Endothelial cell of umbilical vein (primary cell): ENCODE measurements around the gene CBFB. TPM values are rescaled to one million over a fixed set of nuclear protein-coding genes. Genes with fewer than 3 reads are reported as not detected.

Experiments used
- BruUV-seq: library from RNA; stranded (reverse); fragments of 400-500 nt; replicated peaks from 2 replicates; lab custom pipeline; 2021; lab: Mats Ljungman, UMichigan
- CTCF ChIA-PET: fragments of 300-600, 350-600 bp; sonication (Branson Sonifier 250); formaldehyde crosslinking; loops from one replicate; lab custom pipeline; 2021; ENCODE audit warnings: antibody characterized with exemption, inconsistent platforms; lab: Charles Lee
- POLR2A ChIA-PET: fragments of 300-600, 350-600 bp; sonication (Branson Sonifier 250); formaldehyde crosslinking; loops from one replicate; lab custom pipeline; 2021; ENCODE audit warnings: antibody characterized with exemption, inconsistent platforms; lab: Charles Lee
- DNase-seq: peaks from one replicate; pipeline ENCODE4 v3.0.0-alpha.2; 2011; ENCODE audit warnings: low read depth, low spot score
- FAIRE-seq: peaks from 2 replicates; lab custom pipeline; 2011; peaks lifted over from hg19 to GRCh38; lab: Jason Lieb, UNC
- H2AFZ ChIP-seq: 2 replicates; pipeline ENCODE4 v1.6.0; 2012; ENCODE audit warnings: low read depth, low read length, control low read depth, inconsistent platforms
- H3K27ac ChIP-seq: 2 replicates; pipeline ENCODE4 v1.5.1; 2011; ENCODE audit warnings: low read depth, mild to moderate bottlenecking, control low read depth, low read length, moderate library complexity; ENCODE audit not compliant: insufficient read depth
- H3K27me3 ChIP-seq, 2 experiments: 2 replicates each; pipeline versions ENCODE4 v1.6.0 to v1.6.1; 2011; ENCODE audit warnings: low read length in 2 of 2, mixed read lengths in 1 of 2; ENCODE audit not compliant: control insufficient read depth in 2 of 2, insufficient read depth in 2 of 2
- H3K36me3 ChIP-seq, 2 experiments: 2 replicates in 1 of 2; 3 replicates in 1 of 2; pipeline ENCODE4 v1.5.1; 2011; ENCODE audit warnings: low read length in 2 of 2, mild to moderate bottlenecking in 1 of 2, moderate library complexity in 1 of 2; ENCODE audit not compliant: control insufficient read depth in 2 of 2, insufficient read depth in 2 of 2; ENCODE audit errors: extremely low read depth in 1 of 2
- H3K4me1 ChIP-seq: 3 replicates; pipeline ENCODE4 v1.5.1; 2011; ENCODE audit warnings: mild to moderate bottlenecking, low read length; ENCODE audit not compliant: control insufficient read depth, insufficient read depth; ENCODE audit errors: extremely low read depth
- H3K4me2 ChIP-seq: 2 replicates; pipeline ENCODE4 v1.6.1; 2011; ENCODE audit warnings: low read length, control low read depth, mixed read lengths; ENCODE audit not compliant: insufficient read depth
- H3K4me3 ChIP-seq, 3 experiments: fragments of 200-600 bp in 1 of 3; sonication (generic), shearing (Covaris generic) in 1 of 3; replicated peaks in 1 of 3; 2 replicates each; pipeline ENCODE4 v1.5.1; 2011 to 2016; ENCODE audit warnings: control low read depth in 3 of 3, low read length in 3 of 3, mild to moderate bottlenecking in 2 of 3, inconsistent platforms in 1 of 3, low read depth in 1 of 3, moderate library complexity in 1 of 3; ENCODE audit not compliant: insufficient read depth in 1 of 3
- H3K79me2 ChIP-seq: 2 replicates; pipeline ENCODE4 v1.6.0; 2012; ENCODE audit warnings: low read length, inconsistent platforms; ENCODE audit not compliant: control insufficient read depth, insufficient read depth
- H3K9ac ChIP-seq: replicated peaks from 2 replicates; pipeline ENCODE3; 2011; ENCODE audit warnings: low read length, control low read depth; ENCODE audit not compliant: insufficient read depth; ENCODE audit errors: extremely low read depth
- H3K9me1 ChIP-seq: replicated peaks from 3 replicates; pipeline ENCODE4 v1.6.0; 2011; ENCODE audit warnings: mild to moderate bottlenecking, low read length; ENCODE audit not compliant: control insufficient read depth, insufficient read depth; ENCODE audit errors: extremely low read depth
- H3K9me3 ChIP-seq: replicated peaks from 2 replicates; pipeline ENCODE4 v1.5.1; 2012; ENCODE audit warnings: low read length, inconsistent platforms; ENCODE audit not compliant: control insufficient read depth, insufficient read depth
- H4K20me1 ChIP-seq: replicated peaks from 2 replicates; pipeline ENCODE3; 2011; ENCODE audit warnings: mild to moderate bottlenecking, low read length; ENCODE audit not compliant: control insufficient read depth, insufficient read depth; ENCODE audit errors: extremely low read depth
- CTCF ChIP-seq, 2 donors: IDR thresholded peaks; 1 replicate in 1 of 2; 2 replicates in 1 of 2; pipeline ENCODE4 v1.5.1; 2011; ENCODE audit warnings: low read length in 2 of 2, mild to moderate bottlenecking in 2 of 2, moderate library complexity in 2 of 2, control low read depth in 1 of 2, inconsistent platforms in 1 of 2, low read depth in 1 of 2; ENCODE audit not compliant: insufficient read depth in 1 of 2; ENCODE audit errors: extremely low read depth in 1 of 2
- FOS ChIP-seq: IDR thresholded peaks from 2 replicates; pipeline ENCODE4 v1.6.1; 2011; ENCODE audit warnings: mild to moderate bottlenecking, low read length, moderate library complexity, borderline replicate concordance; ENCODE audit not compliant: insufficient read depth
- MAX ChIP-seq: IDR thresholded peaks from 2 replicates; pipeline ENCODE4 v1.6.1; 2011; ENCODE audit not compliant: insufficient read depth, insufficient read length
- MYC ChIP-seq: IDR thresholded peaks from one replicate; pipeline ENCODE4 v1.6.1; 2011; ENCODE audit warnings: mild to moderate bottlenecking, low read depth, low read length
- POLR2A ChIP-seq: IDR thresholded peaks from 2 replicates; pipeline ENCODE4 v1.6.1; 2012; ENCODE audit warnings: low read depth, mild to moderate bottlenecking, control low read depth, low read length
- POLR2AphosphoS5 ChIP-seq: IDR thresholded peaks from 2 replicates; pipeline ENCODE4 v1.6.1; 2012; ENCODE audit warnings: low read depth, mild to moderate bottlenecking, control low read depth, low read length, moderate library complexity; ENCODE audit not compliant: insufficient read depth
- dilution Hi-C: fragments of 300-500 bp; cut with MboI; formaldehyde crosslinking; loops from one replicate; pipeline ENCODE4 v1.15.0; 2019; ENCODE audit warnings: low sequenced_read_pairs; ENCODE audit not compliant: extremely low pct_ligation_motif_present
- intact Hi-C: fragments of 100-400 bp; cut with micrococcal nuclease; formaldehyde crosslinking; loops from one replicate; pipeline ENCODE4 v1.10.0; 2022
- polyA plus RNA-seq, 4 experiments: library from polyadenylated mRNA; depleted of rRNA in 3 of 4; stranded (reverse) in 3 of 4; unstranded in 1 of 4; fragments of >200 nt; gene quantifications; 2 replicates each; pipeline versions ENCODE4 v1.2.1 to v1.2.3, GENCODE V29; 2011 to 2012; ENCODE audit warnings: missing spikeins in 1 of 4
- total RNA-seq: library from RNA; stranded (reverse); gene quantifications from 2 replicates; pipeline ENCODE4 v1.2.3, GENCODE V29; 2021

The CBFB gene
- total and polyA plus RNA-seq, 2 donors (not counting 3 experiments of a cell fraction or from before 2014, with no cell fraction given): 27.8 to 103 TPM

GRCh38 chr16:67141391-67141790 is 112.4 kb downstream of the CBFB start:
- ChIA-PET POLR2A (interaction anchor here (0.7 kb wide), 1 partner anchor 10 kb away, joined by 4 read pairs; no protein-coding TSS in a partner anchor), CTCF (interaction anchor here (1.1 to 7.4 kb wide), 5 partner anchors 14 to 188 kb away, joined by 3 to 67 read pairs (median 3); partner anchors contain the start of genes CES3 and NOL3)
- Histone ChIP-seq H3K36me3 (peaks cover 2 to 49% of the 10 kb centered on the region in 2 experiments), H3K9me3 (no peaks in the 10 kb centered on the region), H3K9me1 (no peaks in the 10 kb centered on the region), H3K4me1 (peaks cover 9% of the 10 kb centered on the region), H2AFZ (no peak overlapping the region), H3K4me3 (no peak overlapping the region), H3K79me2 (no peaks in the 10 kb centered on the region), H3K4me2 (no peak overlapping the region), H3K27ac (no peak overlapping the region), H3K27me3 (no peaks in the 10 kb centered on the region), H3K9ac (no peak overlapping the region), H4K20me1 (no peaks in the 10 kb centered on the region)
- intact Hi-C loops (no loop called here), dilution Hi-C loops (no loop called here)
- FAIRE-seq (no peak), DNase-seq (no peak)
- TF ChIP-seq MAX: no peak
- no peak for TF ChIP-seq POLR2A
- no peak for TF ChIP-seq CTCF (IDR thresholded peaks at IDR 0.05; ENCODE audit: extremely low read depth in 1 of 2, insufficient read depth in 1 of 2, low read depth in 1 of 2, low read length in 2 of 2)
- no peak for TF ChIP-seq POLR2AphosphoS5
- TF ChIP-seq FOS: no peak
- no peak for TF ChIP-seq MYC
- no TSS peak for BruUV-seq
